Astrocyte (in vitro differentiated cells and primary cell): ENCODE data around the gene FYN.

Source experiments
- EZH2 ChIP-seq: IDR thresholded peaks from 2 replicates; pipeline ENCODE4 v1.6.1; 2012; ENCODE audit warnings: mild to moderate bottlenecking, low read length, inconsistent platforms; ENCODE audit not compliant: insufficient read depth
- TF ChIP-seq, protein P1 (sequence below): IDR thresholded peaks from 2 replicates; pipeline ENCODE4 v1.5.1; 2011; ENCODE audit warnings: low read depth, mild to moderate bottlenecking, inconsistent platforms, low read length, moderate library complexity; ENCODE audit not compliant: insufficient read depth

DNA sequence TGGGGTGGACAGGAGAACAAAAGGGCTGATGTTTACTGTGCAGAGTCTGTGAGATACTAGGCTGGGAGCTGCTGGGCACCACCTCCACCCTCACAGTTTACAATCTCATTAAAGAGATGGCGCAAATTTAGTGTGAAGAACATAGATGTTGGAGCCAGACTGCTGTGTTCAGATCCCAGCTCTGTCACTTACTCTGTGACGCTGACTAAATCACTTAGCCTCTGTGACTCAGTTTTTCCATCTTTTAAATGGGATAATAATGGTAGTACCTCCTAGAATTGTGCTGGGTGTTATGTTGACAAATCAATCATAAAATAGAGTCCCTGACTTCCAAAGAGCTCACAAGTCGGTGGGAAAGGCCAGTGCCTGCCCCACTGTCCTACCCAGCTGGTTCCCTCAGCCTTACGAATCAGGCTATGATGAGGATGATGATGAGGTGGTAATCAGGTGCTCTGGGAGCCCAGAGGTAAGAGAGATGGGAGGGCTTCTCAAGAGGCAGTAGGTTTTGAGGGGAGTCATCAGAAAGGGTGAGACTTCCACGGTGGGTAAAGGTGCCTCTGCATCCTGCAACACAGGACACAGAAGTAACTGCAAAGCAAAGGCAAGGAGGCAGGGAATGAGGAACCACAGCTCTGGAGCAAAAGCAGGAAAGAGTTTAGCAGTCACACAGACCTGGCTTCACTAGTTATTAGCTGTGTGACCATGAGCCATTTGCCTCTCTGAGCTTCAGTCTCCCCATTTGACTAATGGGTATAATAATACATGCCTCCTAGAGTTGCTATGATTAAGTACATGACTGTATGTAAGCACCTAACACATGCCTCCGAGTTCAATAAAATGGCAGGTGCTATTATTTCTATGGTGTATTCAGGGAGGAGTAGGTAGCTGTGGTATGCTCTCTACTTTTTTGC lies 8.9 kb downstream of the FYN start:
- TF ChIP-seq EZH2 = no peak
- TF ChIP-seq, protein P1, sequence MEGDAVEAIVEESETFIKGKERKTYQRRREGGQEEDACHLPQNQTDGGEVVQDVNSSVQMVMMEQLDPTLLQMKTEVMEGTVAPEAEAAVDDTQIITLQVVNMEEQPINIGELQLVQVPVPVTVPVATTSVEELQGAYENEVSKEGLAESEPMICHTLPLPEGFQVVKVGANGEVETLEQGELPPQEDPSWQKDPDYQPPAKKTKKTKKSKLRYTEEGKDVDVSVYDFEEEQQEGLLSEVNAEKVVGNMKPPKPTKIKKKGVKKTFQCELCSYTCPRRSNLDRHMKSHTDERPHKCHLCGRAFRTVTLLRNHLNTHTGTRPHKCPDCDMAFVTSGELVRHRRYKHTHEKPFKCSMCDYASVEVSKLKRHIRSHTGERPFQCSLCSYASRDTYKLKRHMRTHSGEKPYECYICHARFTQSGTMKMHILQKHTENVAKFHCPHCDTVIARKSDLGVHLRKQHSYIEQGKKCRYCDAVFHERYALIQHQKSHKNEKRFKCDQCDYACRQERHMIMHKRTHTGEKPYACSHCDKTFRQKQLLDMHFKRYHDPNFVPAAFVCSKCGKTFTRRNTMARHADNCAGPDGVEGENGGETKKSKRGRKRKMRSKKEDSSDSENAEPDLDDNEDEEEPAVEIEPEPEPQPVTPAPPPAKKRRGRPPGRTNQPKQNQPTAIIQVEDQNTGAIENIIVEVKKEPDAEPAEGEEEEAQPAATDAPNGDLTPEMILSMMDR = no peak
